C4-2B (cell line): ENCODE measurements around the gene PHACTR4.
"Not testable (repeated sequence)": the region's sequence is repeated elsewhere in the genome, so short reads cannot be mapped to it uniquely, and the experiment has no call there.

ENCODE experiments used
- H3K27ac ChIP-seq: fragments of 450-650 bp; 2 replicates; pipeline ENCODE4 v1.5.1; 2017
- CTCF ChIP-seq: fragments of 450-650 bp; conservative IDR thresholded peaks from 2 replicates; pipeline ENCODE4 v1.5.1; 2017; ENCODE audit warnings: mild to moderate bottlenecking
- ZFX ChIP-seq: fragments of 450-650 bp; IDR thresholded peaks from 2 replicates; pipeline ENCODE4 v1.6.1; 2017

The PHACTR4 gene

GRCh38 chr1:28329395-28330153 lies 40.0 kb upstream of the PHACTR4 start:
- peak overlapping the region; percentile 80 for H3K27ac ChIP-seq
- TF ChIP-seq CTCF (no peak), ZFX (no peak)

GRCh38 chr1:28338897-28339296 lies 30.6 kb upstream of the PHACTR4 start:
- TF ChIP-seq ZFX = no peak
- no peak for TF ChIP-seq CTCF
- H3K27ac ChIP-seq = no peak overlapping the region

- no peak overlapping the region for H3K27ac ChIP-seq
- TF ChIP-seq ZFX (no peak), CTCF (no peak)
Observed at GRCh38 chr1:28339551-28339950, 30.0 kb upstream of the PHACTR4 start.

GRCh38 chr1:28340221-28340974 lies 29.1 kb upstream of the PHACTR4 start:
- TF ChIP-seq ZFX (no peak), CTCF (no peak)
- H3K27ac ChIP-seq = no peak overlapping the region

- no peak overlapping the region for H3K27ac ChIP-seq
Observed at GRCh38 chr1:28341591-28341990, 27.9 kb upstream of the PHACTR4 start.

GRCh38 chr1:28343405-28343804 lies 26.1 kb upstream of the PHACTR4 start:
- no peak for TF ChIP-seq ZFX
- TF ChIP-seq CTCF = no peak

More at GRCh38 chr1:28341591-28341990, 27.9 kb upstream of the PHACTR4 start:
- TF ChIP-seq CTCF (no peak), ZFX (no peak)

GRCh38 chr1:28353248-28353810 lies 16.2 kb upstream of the PHACTR4 start:
- not testable (repeated sequence) for H3K27ac ChIP-seq

More at GRCh38 chr1:28343405-28343804, 26.1 kb upstream of the PHACTR4 start:
- H3K27ac ChIP-seq = no peak overlapping the region
